Measurements from ENCODE around the gene ATP9A. TPM values are rescaled to one million over a fixed set of nuclear protein-coding genes. Genes with fewer than 3 reads are reported as not detected.

Gene ATP9A
- polyA plus RNA-seq, 3 donors = 0.04 TPM; not detected in 2

DNA sequence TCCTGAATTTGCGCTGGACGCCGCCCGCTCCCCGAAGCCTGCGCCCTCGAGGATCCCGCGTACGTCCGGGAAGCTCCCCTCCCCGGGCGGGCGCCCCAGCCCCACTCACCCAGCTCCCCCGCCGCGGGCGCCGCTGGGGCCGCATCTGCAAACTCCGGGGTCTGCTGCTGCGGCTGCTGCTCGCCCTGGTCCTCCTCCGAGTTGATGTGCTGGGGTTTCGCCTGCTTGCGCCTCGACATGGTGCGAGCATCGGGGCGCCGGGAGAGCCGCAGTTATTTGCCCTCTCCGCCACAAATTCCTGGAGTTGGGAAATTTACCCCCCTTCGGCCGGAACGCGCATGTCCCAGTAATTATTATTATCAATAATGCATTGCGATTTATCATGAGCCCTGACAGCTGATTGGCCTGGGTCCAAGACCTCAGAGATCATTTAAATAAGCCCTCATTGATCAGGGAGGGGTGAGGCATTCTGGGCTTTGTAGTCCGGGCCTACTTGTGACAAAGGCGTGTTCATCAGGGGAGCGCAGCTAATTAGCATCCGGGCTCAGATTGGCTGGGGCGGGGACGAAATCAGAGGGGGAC is 34.1 kb upstream of the ATP9A start, which contains the start of gene SALL4:
Gene SALL4, minus strand, starts transcription at position 352 of the 582 bp plus-strand sequence. Its CDS starts 113 bp downstream, at position 239.
- Histone ChIP-seq H2AFZ (ENCODE audit: insufficient read depth, low read depth, low read length, poor library complexity, severe bottlenecking) (peak within 1 kb of the TSS; percentile 68), H4K20me1 (ENCODE audit: insufficient read depth, low read length) (no peaks in the 10 kb centered on the region), H3K9ac (ENCODE audit: insufficient read depth, low read length, poor library complexity, severe bottlenecking) (peak within 1 kb of the TSS; percentile 32), H3K4me2 (replicated peaks; ENCODE audit: extremely low read depth, low read length, poor library complexity, severe bottlenecking) (peak within 1 kb of the TSS; percentile 81), H3K27ac (ENCODE audit: low read depth in 1 of 2, low read length in 2 of 2) (no peak within 1 kb of the TSS), H3K27me3 (ENCODE audit: control insufficient read depth in 2 of 2, insufficient read depth in 2 of 2, low read length in 2 of 2) (peaks cover 32 to 61% of the 10 kb centered on the region in 2 donors), H3K79me2 (ENCODE audit: insufficient read depth, low read length) (no peaks in the 10 kb centered on the region), H3K36me3 (replicated peaks in 1 of 2; ENCODE audit: control insufficient read depth in 1 of 2, insufficient read depth in 2 of 2, low read length in 2 of 2) (no peaks in the 10 kb centered on the region), H3K4me1 (ENCODE audit: control insufficient read depth in 1 of 2, insufficient read depth in 2 of 2, low read length in 2 of 2) (peaks cover 25 to 28% of the 10 kb centered on the region in 2 donors), H3K4me3 (replicated peaks in 1 of 3; ENCODE audit: low read depth in 2 of 3, low read length in 3 of 3) (peak within 1 kb of the TSS; percentile 10 to 72 (median 45)), H3K9me3 (replicated peaks in 1 of 2; ENCODE audit: control insufficient read depth in 1 of 2, insufficient read depth in 1 of 2, low read length in 2 of 2) (peaks cover 0 to 9% of the 10 kb centered on the region in 2 donors)
- WGBS (ENCODE audit: insufficient coverage) = 55% methylated on average over 24 of the region's 44 CpGs
- TF ChIP-seq, protein P1, sequence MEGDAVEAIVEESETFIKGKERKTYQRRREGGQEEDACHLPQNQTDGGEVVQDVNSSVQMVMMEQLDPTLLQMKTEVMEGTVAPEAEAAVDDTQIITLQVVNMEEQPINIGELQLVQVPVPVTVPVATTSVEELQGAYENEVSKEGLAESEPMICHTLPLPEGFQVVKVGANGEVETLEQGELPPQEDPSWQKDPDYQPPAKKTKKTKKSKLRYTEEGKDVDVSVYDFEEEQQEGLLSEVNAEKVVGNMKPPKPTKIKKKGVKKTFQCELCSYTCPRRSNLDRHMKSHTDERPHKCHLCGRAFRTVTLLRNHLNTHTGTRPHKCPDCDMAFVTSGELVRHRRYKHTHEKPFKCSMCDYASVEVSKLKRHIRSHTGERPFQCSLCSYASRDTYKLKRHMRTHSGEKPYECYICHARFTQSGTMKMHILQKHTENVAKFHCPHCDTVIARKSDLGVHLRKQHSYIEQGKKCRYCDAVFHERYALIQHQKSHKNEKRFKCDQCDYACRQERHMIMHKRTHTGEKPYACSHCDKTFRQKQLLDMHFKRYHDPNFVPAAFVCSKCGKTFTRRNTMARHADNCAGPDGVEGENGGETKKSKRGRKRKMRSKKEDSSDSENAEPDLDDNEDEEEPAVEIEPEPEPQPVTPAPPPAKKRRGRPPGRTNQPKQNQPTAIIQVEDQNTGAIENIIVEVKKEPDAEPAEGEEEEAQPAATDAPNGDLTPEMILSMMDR (IDR thresholded peaks at IDR 0.05) = no peak
- H3K4me3 Mint-ChIP-seq = peak within 1 kb of the TSS; percentile 79 to 89
- H3K36me3 Mint-ChIP-seq = peaks cover 0 to 2% of the 10 kb centered on the region in 2 donors
- intact Hi-C loops (cut with micrococcal nuclease) = no loop called here
- peaks cover 0 to 14% (median 3%) of the 10 kb centered on the region in 7 donors for H3K9me3 Mint-ChIP-seq
- H3K4me1 Mint-ChIP-seq = peaks cover 24% of the 10 kb centered on the region
- no peak for DNase-seq
- H3K27ac Mint-ChIP-seq = no peak within 1 kb of the TSS
- peaks cover 35 to 44% (median 41%) of the 10 kb centered on the region in 3 donors for H3K27me3 Mint-ChIP-seq (ENCODE audit: low read depth in 3 of 3)

DNA sequence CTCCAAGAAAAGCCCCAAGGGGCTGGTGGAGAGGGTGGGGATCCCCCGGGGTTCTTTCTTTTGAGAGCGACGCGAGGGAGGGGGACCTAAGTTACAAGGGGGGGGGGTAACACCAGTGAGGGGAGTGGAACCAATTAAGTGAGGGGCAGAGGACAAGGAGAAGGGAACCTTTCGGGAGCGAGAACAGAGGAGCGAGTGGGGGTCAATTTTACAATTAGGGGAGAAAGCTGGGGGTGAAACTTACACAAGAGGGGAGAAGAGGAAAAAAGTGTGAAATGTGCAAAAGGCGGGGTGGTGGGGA is 33.6 kb upstream of the ATP9A start:
- H3K79me2 ChIP-seq (ENCODE audit: insufficient read depth, low read length) = no peaks in the 10 kb centered on the region
- peak overlapping the region; percentile 81 for H3K4me2 ChIP-seq (replicated peaks; ENCODE audit: extremely low read depth, low read length, poor library complexity, severe bottlenecking)
- peaks cover 25 to 28% of the 10 kb centered on the region in 2 donors for H3K4me1 ChIP-seq (ENCODE audit: control insufficient read depth in 1 of 2, insufficient read depth in 2 of 2, low read length in 2 of 2)
- H3K36me3 ChIP-seq (replicated peaks in 1 of 2; ENCODE audit: control insufficient read depth in 1 of 2, insufficient read depth in 2 of 2, low read length in 2 of 2) = no peaks in the 10 kb centered on the region
- peaks cover 0 to 14% (median 2%) of the 10 kb centered on the region in 7 donors for H3K9me3 Mint-ChIP-seq
- H3K27me3 Mint-ChIP-seq (ENCODE audit: low read depth in 3 of 3) = peaks cover 35 to 44% (median 41%) of the 10 kb centered on the region in 3 donors
- 0% methylated on average over 2 of the region's 8 CpGs for WGBS (ENCODE audit: insufficient coverage)
- H3K9ac ChIP-seq (ENCODE audit: insufficient read depth, low read length, poor library complexity, severe bottlenecking) = no peak overlapping the region
- intact Hi-C loops (cut with micrococcal nuclease) = no loop called here
- H3K9me3 ChIP-seq (replicated peaks in 1 of 2; ENCODE audit: control insufficient read depth in 1 of 2, insufficient read depth in 1 of 2, low read length in 2 of 2) = peaks cover 0 to 9% of the 10 kb centered on the region in 2 donors
- no peaks in the 10 kb centered on the region for H4K20me1 ChIP-seq (ENCODE audit: insufficient read depth, low read length)
- peaks cover 0 to 2% of the 10 kb centered on the region in 2 donors for H3K36me3 Mint-ChIP-seq
- TF ChIP-seq, protein P1 (IDR thresholded peaks at IDR 0.05) = no peak
- DNase-seq = no peak
- no peak overlapping the region for H3K27ac ChIP-seq (ENCODE audit: low read depth in 1 of 2, low read length in 2 of 2)
- H2AFZ ChIP-seq (ENCODE audit: insufficient read depth, low read depth, low read length, poor library complexity, severe bottlenecking) = peak overlapping the region; percentile 68
- peaks cover 32 to 61% of the 10 kb centered on the region in 2 donors for H3K27me3 ChIP-seq (ENCODE audit: control insufficient read depth in 2 of 2, insufficient read depth in 2 of 2, low read length in 2 of 2)
- peak overlapping the region; percentile 76 to 79 for H3K4me3 Mint-ChIP-seq
- no peak overlapping the region for H3K27ac Mint-ChIP-seq
- H3K4me1 Mint-ChIP-seq = peaks cover 24% of the 10 kb centered on the region
- H3K4me3 ChIP-seq (replicated peaks in 1 of 3; ENCODE audit: low read depth in 2 of 3, low read length in 3 of 3) = peak overlapping the region in 2 of 3 experiments; percentile 45 to 72
